Neural progenitor cell (in vitro differentiated cells): ENCODE data around the gene NNMT. TPM values are rescaled to one million over a fixed set of nuclear protein-coding genes. Genes with fewer than 3 reads are reported as not detected.

Experiments
- DNase-seq: peaks from one replicate; pipeline ENCODE4 v3.0.0-alpha.2; 2016; ENCODE audit warnings: low spot score
- H2AFZ ChIP-seq: fragments of 200-600 bp; sonication (generic); replicated peaks from 2 replicates; pipeline ENCODE4 v1.6.1; 2016; ENCODE audit warnings: antibody characterized with exemption
- H3F3A ChIP-seq: fragments of 200-600 bp; sonication (generic); 2 replicates; pipeline ENCODE4 v1.6.1; 2016; ENCODE audit warnings: antibody characterized with exemption, low read depth
- H3K27ac ChIP-seq: fragments of 200-600 bp; sonication (generic); 2 replicates; pipeline ENCODE4 v1.5.1; 2016; ENCODE audit warnings: mild to moderate bottlenecking
- H3K27me3 ChIP-seq: fragments of 200-600 bp; sonication (generic); 2 replicates; pipeline ENCODE4 v1.6.1; 2016; ENCODE audit warnings: mild to moderate bottlenecking, moderate library complexity
- H3K36me3 ChIP-seq: fragments of 200-600 bp; sonication (generic); 2 replicates; pipeline ENCODE4 v1.5.1; 2016
- H3K4me1 ChIP-seq: fragments of 200-600 bp; sonication (generic); 2 replicates; pipeline ENCODE4 v1.6.1; 2016; ENCODE audit warnings: mixed run types
- H3K4me2 ChIP-seq: fragments of 200-600 bp; sonication (generic); 2 replicates; pipeline ENCODE4 v1.6.1; 2016
- H3K4me3 ChIP-seq: fragments of 200-600 bp; sonication (generic); 2 replicates; pipeline ENCODE4 v1.5.1; 2016
- H3K79me2 ChIP-seq: fragments of 200-600 bp; sonication (generic); 2 replicates; pipeline ENCODE4 v1.6.1; 2016; ENCODE audit warnings: low read depth
- H3K9ac ChIP-seq: fragments of 200-600 bp; sonication (generic); 2 replicates; pipeline ENCODE4 v1.6.1; 2016
- H3K9me3 ChIP-seq: fragments of 200-600 bp; sonication (generic); 2 replicates; pipeline ENCODE4 v1.5.1; 2016; ENCODE audit warnings: low read depth
- H4K20me1 ChIP-seq: fragments of 200-600 bp; sonication (generic); 2 replicates; pipeline ENCODE4 v1.6.1; 2016; ENCODE audit warnings: low read depth
- H3K27ac Mint-ChIP-seq: 3 replicates; pipeline ENCODE4 v1.8.0; 2021; ENCODE audit warnings: mixed read lengths
- H3K27me3 Mint-ChIP-seq: 2 replicates; pipeline ENCODE4 v1.8.0; 2022; ENCODE audit warnings: low read depth, mild to moderate bottlenecking, inconsistent platforms, moderate library complexity, mixed read lengths; ENCODE audit not compliant: insufficient read depth
- H3K36me3 Mint-ChIP-seq: 3 replicates; pipeline ENCODE4 v1.8.0; 2021; ENCODE audit warnings: mixed read lengths
- H3K4me1 Mint-ChIP-seq: 3 replicates; pipeline ENCODE4 v1.8.0; 2021; ENCODE audit warnings: mixed read lengths
- H3K4me3 Mint-ChIP-seq: 3 replicates; pipeline ENCODE4 v1.8.0; 2021; ENCODE audit warnings: mild to moderate bottlenecking, moderate library complexity, mixed read lengths
- H3K9me3 Mint-ChIP-seq: 3 replicates; pipeline ENCODE4 v1.8.0; 2020; ENCODE audit warnings: mixed read lengths
- CTCF ChIP-seq: fragments of 200-600 bp; sonication (generic); IDR thresholded peaks from 2 replicates; pipeline ENCODE4 v1.5.1; 2017; ENCODE audit warnings: antibody characterized with exemption, mild to moderate bottlenecking
- EZH2 ChIP-seq: fragments of 200-600 bp; sonication (generic); IDR thresholded peaks from 2 replicates; pipeline ENCODE4 v1.6.1; 2017; ENCODE audit warnings: antibody characterized with exemption, mild to moderate bottlenecking, moderate library complexity
- EZH2phosphoT487 ChIP-seq: fragments of 200-600 bp; sonication (generic); IDR thresholded peaks from 2 replicates; pipeline ENCODE4 v1.6.1; 2017; ENCODE audit warnings: antibody characterized with exemption
- total RNA-seq: library from RNA; depleted of rRNA; stranded (reverse); fragments of >200 nt; gene quantifications from 2 replicates; pipeline ENCODE4 v1.2.3, GENCODE V29; 2015; ENCODE audit warnings: low replicate concordance

Gene NNMT
- total RNA-seq, 1 donor from 2014 or later, result not detected

GRCh38 chr11:114311946-114312345 is 15.7 kb downstream of the NNMT start:
- Histone ChIP-seq H3K27me3 (no peaks in the 10 kb centered on the region), H3K9ac (no peak overlapping the region), H3K79me2 (no peaks in the 10 kb centered on the region), H3K9me3 (no peaks in the 10 kb centered on the region), H3K4me2 (no peak overlapping the region), H3F3A (no peaks in the 10 kb centered on the region), H3K36me3 (no peaks in the 10 kb centered on the region), H3K27ac (no peak overlapping the region), H3K4me3 (no peak overlapping the region), H2AFZ (no peak overlapping the region), H4K20me1 (no peaks in the 10 kb centered on the region), H3K4me1 (no peaks in the 10 kb centered on the region)
- Mint-ChIP-seq H3K4me3 (no peak overlapping the region), H3K9me3 (peaks cover 2% of the 10 kb centered on the region), H3K4me1 (no peaks in the 10 kb centered on the region), H3K27ac (no peak overlapping the region), H3K36me3 (no peaks in the 10 kb centered on the region), H3K27me3 (peaks cover 4% of the 10 kb centered on the region)
- TF ChIP-seq CTCF (no peak), EZH2 (no peak), EZH2phosphoT487 (no peak)
- DNase-seq, result no peak

- H3K27ac ChIP-seq, result no peak overlapping the region
- no peaks in the 10 kb centered on the region for H3K9me3 Mint-ChIP-seq
- H3K4me1 Mint-ChIP-seq, result no peaks in the 10 kb centered on the region
- no peak for TF ChIP-seq EZH2phosphoT487
- no peak for TF ChIP-seq CTCF
- no peak for TF ChIP-seq EZH2
- DNase-seq, result no peak
- no peaks in the 10 kb centered on the region for H3K9me3 ChIP-seq
- peaks cover 2% of the 10 kb centered on the region for H3K27me3 Mint-ChIP-seq
- H3K36me3 Mint-ChIP-seq, result no peaks in the 10 kb centered on the region
- H3K4me3 ChIP-seq, result no peak overlapping the region
- no peak overlapping the region for H2AFZ ChIP-seq
- H3K27ac Mint-ChIP-seq, result no peak overlapping the region
- H4K20me1 ChIP-seq, result no peaks in the 10 kb centered on the region
- H3K4me3 Mint-ChIP-seq, result no peak overlapping the region
- H3K9ac ChIP-seq, result no peak overlapping the region
- no peak overlapping the region for H3K4me2 ChIP-seq
- H3K79me2 ChIP-seq, result no peaks in the 10 kb centered on the region
- no peaks in the 10 kb centered on the region for H3K36me3 ChIP-seq
- H3K4me1 ChIP-seq, result peaks cover 10% of the 10 kb centered on the region
- no peaks in the 10 kb centered on the region for H3K27me3 ChIP-seq
- peaks cover 17% of the 10 kb centered on the region for H3F3A ChIP-seq
Observed at GRCh38 chr11:114314096-114314495, 17.9 kb downstream of the NNMT start.

- peaks cover 17% of the 10 kb centered on the region for H3K4me1 ChIP-seq
- H3K36me3 Mint-ChIP-seq, result no peaks in the 10 kb centered on the region
- no peaks in the 10 kb centered on the region for H3K4me1 Mint-ChIP-seq
- peaks cover 2% of the 10 kb centered on the region for H3K27me3 Mint-ChIP-seq
- TF ChIP-seq CTCF (no peak), EZH2 (no peak), EZH2phosphoT487 (no peak)
- no peak overlapping the region for H3K9ac ChIP-seq
- no peak overlapping the region for H3K4me2 ChIP-seq
- H3F3A ChIP-seq, result peaks cover 17% of the 10 kb centered on the region
- H2AFZ ChIP-seq, result peak overlapping the region; percentile 79
- H3K9me3 ChIP-seq, result no peaks in the 10 kb centered on the region
- H3K27ac ChIP-seq, result no peak overlapping the region
- no peaks in the 10 kb centered on the region for H3K9me3 Mint-ChIP-seq
- H3K27me3 ChIP-seq, result no peaks in the 10 kb centered on the region
- H3K27ac Mint-ChIP-seq, result no peak overlapping the region
- H3K4me3 Mint-ChIP-seq, result no peak overlapping the region
- H3K4me3 ChIP-seq, result no peak overlapping the region
- DNase-seq, result no peak
- no peaks in the 10 kb centered on the region for H3K36me3 ChIP-seq
- H3K79me2 ChIP-seq, result no peaks in the 10 kb centered on the region
- no peaks in the 10 kb centered on the region for H4K20me1 ChIP-seq
Observed at GRCh38 chr11:114315749-114316368, 19.7 kb downstream of the NNMT start.
